ENCODE results near the gene HES7. TPM values are rescaled to one million over a fixed set of nuclear protein-coding genes. Genes with fewer than 3 reads are reported as not detected.

Gene HES7
- polyA plus RNA-seq, 2 of the 4 experiments (the other 2 are of a cell fraction): 0.56 to 0.72 TPM

GRCh38 chr17:8145811-8146210 is 21.9 kb upstream of the HES7 start:
- Histone ChIP-seq H3K4me3 (no peak overlapping the region), H3K27ac (no peak overlapping the region), H3K4me1 (no peaks in the 10 kb centered on the region; the same call in 2 of the 3 replicates), H3K9me3 (no peaks in the 10 kb centered on the region), H3K4me2 (no peak overlapping the region)
- no peak for DNase-seq (ENCODE audit: low read depth in 1 of 2, low spot score in 1 of 2)
- ChIA-PET CTCF (interaction anchor here (0.6 to 26.5 kb wide), 8 partner anchors 7 to 100 kb away, joined by 3 to 601 read pairs (median 4); partner anchors contain the start of genes PER1 and VAMP2), POLR2A (no interaction called here)
- 94% methylated on average over 12 of the region's 12 CpGs for WGBS (ENCODE audit: missing lambda C conversion rate)
- no peak for ATAC-seq
- no peak for FAIRE-seq
- no peak for TF ChIP-seq ZSCAN20 (CRISPR knock-in tag; IDR thresholded peaks at IDR 0.05)
- TF ChIP-seq SMC3 (IDR thresholded peaks at IDR 0.05): no peak
- TF ChIP-seq EP300 (IDR thresholded peaks at IDR 0.05): no peak
- TF ChIP-seq HMGXB4 (CRISPR knock-in tag; IDR thresholded peaks at IDR 0.05; ENCODE audit: borderline replicate concordance): no peak
- TF ChIP-seq JUN (IDR thresholded peaks at IDR 0.05): no peak
- no peak for TF ChIP-seq ESRRA (IDR thresholded peaks at IDR 0.05; ENCODE audit: borderline replicate concordance, low read length)
- no peak for TF ChIP-seq KDM5A (IDR thresholded peaks at IDR 0.05)
- TF ChIP-seq MYC (IDR thresholded peaks at IDR 0.05; ENCODE audit: borderline replicate concordance, low read length): no peak
- no peak for TF ChIP-seq PHF8 (IDR thresholded peaks at IDR 0.05; ENCODE audit: borderline replicate concordance, low read depth)
- no peak for TF ChIP-seq ZNF302 (CRISPR knock-in tag; IDR thresholded peaks at IDR 0.05)

- no peak overlapping the region for H3K27ac ChIP-seq
- 92% methylated on average over 14 of the region's 15 CpGs for WGBS (ENCODE audit: missing lambda C conversion rate)
- no peak overlapping the region for H3K4me3 ChIP-seq
- no peak for FAIRE-seq
- ATAC-seq: no peak
- POLR2A ChIA-PET: no interaction called here
- H3K4me2 ChIP-seq: no peak overlapping the region
- CTCF ChIA-PET: interaction anchor here (0.8 to 26.5 kb wide), 5 partner anchors 6 to 65 kb away, joined by 3 to 601 read pairs (median 4); partner anchors contain the start of genes PER1 and VAMP2
- no peaks in the 10 kb centered on the region for H3K9me3 ChIP-seq
- TF ChIP-seq HEYL (CRISPR knock-in tag; IDR thresholded peaks at IDR 0.05) (no peak), JUNB (IDR thresholded peaks at IDR 0.05) (no peak), ZC3H11A (IDR thresholded peaks at IDR 0.05) (no peak), NPAS2 (CRISPR knock-in tag; IDR thresholded peaks at IDR 0.05; ENCODE audit: borderline replicate concordance) (no peak), HOXB13 (CRISPR knock-in tag; IDR thresholded peaks at IDR 0.05; ENCODE audit: low read depth) (no peak), SREBF2 (IDR thresholded peaks at IDR 0.05) (no peak), ESRRA (IDR thresholded peaks at IDR 0.05; ENCODE audit: borderline replicate concordance, low read length) (no peak), NR3C1 (IDR thresholded peaks at IDR 0.05) (no peak), POLR2AphosphoS2 (conservative IDR thresholded peaks at IDR 0.05; ENCODE audit: low read length) (no peak; the same call in 1 of the 2 replicates), E2F6 (IDR thresholded peaks at IDR 0.05; ENCODE audit: borderline replicate concordance, low read depth) (no peak), FOSL2 (IDR thresholded peaks at IDR 0.05) (no peak), FOSL2 (CRISPR knock-in tag; IDR thresholded peaks at IDR 0.05) (no peak), CBX8 (IDR thresholded peaks at IDR 0.05) (no peak), HOXA7 (CRISPR knock-in tag; IDR thresholded peaks at IDR 0.05) (no peak), HMGXB4 (CRISPR knock-in tag; IDR thresholded peaks at IDR 0.05; ENCODE audit: borderline replicate concordance) (no peak), SMC3 (IDR thresholded peaks at IDR 0.05) (no peak), ZNF302 (CRISPR knock-in tag; IDR thresholded peaks at IDR 0.05) (no peak), MAZ (IDR thresholded peaks at IDR 0.05; ENCODE audit: borderline replicate concordance, low read depth, low read length) (no peak), RNF2 (IDR thresholded peaks at IDR 0.05; ENCODE audit: borderline replicate concordance, low read depth) (no peak), EHMT2 (IDR thresholded peaks at IDR 0.05; ENCODE audit: low read depth) (no peak), EP300 (IDR thresholded peaks at IDR 0.05) (no peak)
- no peak for DNase-seq (ENCODE audit: low read depth in 1 of 2, low spot score in 1 of 2)
- peaks cover 3% of the 10 kb centered on the region; the same call in 1 of the 3 replicates for H3K4me1 ChIP-seq
Observed at GRCh38 chr17:8144401-8145231, 20.7 kb upstream of the HES7 start.

All from A549 (cell line).